ENCODE data around the gene NFIB.

The NFIB gene

GRCh38 chr9:14327036-14327435 is 13.1 kb upstream of the NFIB start:
- Histone ChIP-seq H3F3A (ENCODE audit: low read depth) (no peaks in the 10 kb centered on the region), H3K27me3 (ENCODE audit: insufficient read depth, low read length, poor library complexity, severe bottlenecking) (no peaks in the 10 kb centered on the region), H4K20me1 (ENCODE audit: insufficient read depth, low read length, poor library complexity, severe bottlenecking) (no peaks in the 10 kb centered on the region), H3K9me3 (ENCODE audit: insufficient read depth, low read depth, low read length) (no peaks in the 10 kb centered on the region), H3K4me2 (ENCODE audit: low read depth, low read length, poor library complexity, severe bottlenecking) (no peak overlapping the region), H3K4me1 (ENCODE audit: insufficient read depth, low read length, poor library complexity, severe bottlenecking) (no peaks in the 10 kb centered on the region), H3K9me2 (replicated peaks; ENCODE audit: low read depth, low read length) (no peaks in the 10 kb centered on the region), H3K79me2 (ENCODE audit: insufficient read depth, low read length) (no peaks in the 10 kb centered on the region), H2AFZ (ENCODE audit: low read length) (no peak overlapping the region), H3K4me3 (ENCODE audit: low read length, poor library complexity, severe bottlenecking) (no peak overlapping the region), H3K9ac (ENCODE audit: low read depth, low read length, poor library complexity, severe bottlenecking) (no peak overlapping the region), H3K36me3 (ENCODE audit: insufficient read depth, low read length) (no peaks in the 10 kb centered on the region)
- TF ChIP-seq CTCF (conservative IDR thresholded peaks at IDR 0.05; ENCODE audit: low read length) (no peak), EZH2phosphoT487 (IDR thresholded peaks at IDR 0.05; ENCODE audit: borderline replicate concordance) (no peak)

- TF ChIP-seq EZH2phosphoT487 (IDR thresholded peaks at IDR 0.05; ENCODE audit: borderline replicate concordance) (no peak), CTCF (conservative IDR thresholded peaks at IDR 0.05; ENCODE audit: low read length) (no peak)
- H3K9ac ChIP-seq (ENCODE audit: low read depth, low read length, poor library complexity, severe bottlenecking), result no peak overlapping the region
- no peaks in the 10 kb centered on the region for H3K27me3 ChIP-seq (ENCODE audit: insufficient read depth, low read length, poor library complexity, severe bottlenecking)
- no peaks in the 10 kb centered on the region for H3K79me2 ChIP-seq (ENCODE audit: insufficient read depth, low read length)
- H2AFZ ChIP-seq (ENCODE audit: low read length), result no peak overlapping the region
- no peaks in the 10 kb centered on the region for H3K4me1 ChIP-seq (ENCODE audit: insufficient read depth, low read length, poor library complexity, severe bottlenecking)
- H3K4me3 ChIP-seq (ENCODE audit: low read length, poor library complexity, severe bottlenecking), result no peak overlapping the region
- no peaks in the 10 kb centered on the region for H3F3A ChIP-seq (ENCODE audit: low read depth)
- H4K20me1 ChIP-seq (ENCODE audit: insufficient read depth, low read length, poor library complexity, severe bottlenecking), result no peaks in the 10 kb centered on the region
- no peaks in the 10 kb centered on the region for H3K9me3 ChIP-seq (ENCODE audit: insufficient read depth, low read depth, low read length)
- no peak overlapping the region for H3K4me2 ChIP-seq (ENCODE audit: low read depth, low read length, poor library complexity, severe bottlenecking)
- H3K9me2 ChIP-seq (replicated peaks; ENCODE audit: low read depth, low read length), result no peaks in the 10 kb centered on the region
- no peaks in the 10 kb centered on the region for H3K36me3 ChIP-seq (ENCODE audit: insufficient read depth, low read length)
Observed at GRCh38 chr9:14326264-14326826, 12.4 kb upstream of the NFIB start.

- no peaks in the 10 kb centered on the region for H3K36me3 ChIP-seq (ENCODE audit: insufficient read depth, low read length)
- no peaks in the 10 kb centered on the region for H3F3A ChIP-seq (ENCODE audit: low read depth)
- H3K79me2 ChIP-seq (ENCODE audit: insufficient read depth, low read length), result no peaks in the 10 kb centered on the region
- no peak overlapping the region for H2AFZ ChIP-seq (ENCODE audit: low read length)
- no peaks in the 10 kb centered on the region for H4K20me1 ChIP-seq (ENCODE audit: insufficient read depth, low read length, poor library complexity, severe bottlenecking)
- H3K9me2 ChIP-seq (replicated peaks; ENCODE audit: low read depth, low read length), result no peaks in the 10 kb centered on the region
- no peaks in the 10 kb centered on the region for H3K4me1 ChIP-seq (ENCODE audit: insufficient read depth, low read length, poor library complexity, severe bottlenecking)
- TF ChIP-seq EZH2phosphoT487 (IDR thresholded peaks at IDR 0.05; ENCODE audit: borderline replicate concordance) (no peak), CTCF (conservative IDR thresholded peaks at IDR 0.05; ENCODE audit: low read length) (no peak)
- H3K4me3 ChIP-seq (ENCODE audit: low read length, poor library complexity, severe bottlenecking), result no peak overlapping the region
- no peak overlapping the region for H3K4me2 ChIP-seq (ENCODE audit: low read depth, low read length, poor library complexity, severe bottlenecking)
- no peak overlapping the region for H3K9ac ChIP-seq (ENCODE audit: low read depth, low read length, poor library complexity, severe bottlenecking)
- H3K27me3 ChIP-seq (ENCODE audit: insufficient read depth, low read length, poor library complexity, severe bottlenecking), result no peaks in the 10 kb centered on the region
- H3K9me3 ChIP-seq (ENCODE audit: insufficient read depth, low read depth, low read length), result no peaks in the 10 kb centered on the region
Observed at GRCh38 chr9:14325147-14325546, 11.2 kb upstream of the NFIB start.
